GM18861 (cell line): Measurements from ENCODE around the gene COX6A2.
"Not testable (repeated sequence)": the region's sequence is repeated elsewhere in the genome, so short reads cannot be mapped to it uniquely, and the experiment has no call there.

Experiments used
- ATAC-seq: cut with Tn5 transposase; IDR thresholded peaks from one replicate; pipeline ENCODE4 v1.9.1; 2021; ENCODE audit not compliant: unreplicated experiment

The COX6A2 gene

GRCh38 chr16:31461921-31462804 is 34.0 kb upstream of the COX6A2 start:
- ATAC-seq, result no peak

DNA sequence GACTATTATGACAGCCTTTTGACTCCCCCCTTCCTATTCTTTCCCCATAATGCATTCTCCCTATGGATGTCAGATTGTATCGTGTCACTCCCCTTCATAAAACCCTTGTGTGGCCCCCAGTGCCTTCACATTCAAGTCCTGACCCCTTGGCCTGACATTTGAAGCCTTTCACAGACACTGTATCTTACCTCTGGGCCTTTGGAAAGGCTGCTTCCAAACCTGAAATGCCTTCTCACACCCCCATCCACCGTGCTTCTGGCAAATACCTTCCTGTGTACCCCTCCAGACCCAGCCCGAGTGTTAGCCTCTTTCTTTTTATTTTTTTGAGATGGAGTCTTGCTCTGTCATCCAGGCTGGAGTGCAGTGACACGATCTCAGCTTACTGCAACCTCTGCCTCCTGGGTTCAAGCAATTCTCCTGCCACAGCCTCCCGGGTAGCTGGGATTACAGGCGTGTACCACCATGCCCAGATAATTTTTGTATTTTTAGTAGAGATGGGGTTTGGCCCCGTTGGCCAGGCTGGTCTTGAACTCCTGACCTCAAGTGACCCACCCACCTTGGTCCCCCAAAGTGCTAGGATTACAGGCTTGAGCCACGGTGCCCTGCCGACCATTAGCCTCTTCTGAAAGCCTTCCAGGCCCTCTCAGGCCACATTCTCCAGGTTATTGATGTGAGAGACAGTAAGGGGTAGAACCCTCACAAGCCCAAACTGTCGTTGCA is 33.2 kb upstream of the COX6A2 start:
- ATAC-seq, result no peak

DNA sequence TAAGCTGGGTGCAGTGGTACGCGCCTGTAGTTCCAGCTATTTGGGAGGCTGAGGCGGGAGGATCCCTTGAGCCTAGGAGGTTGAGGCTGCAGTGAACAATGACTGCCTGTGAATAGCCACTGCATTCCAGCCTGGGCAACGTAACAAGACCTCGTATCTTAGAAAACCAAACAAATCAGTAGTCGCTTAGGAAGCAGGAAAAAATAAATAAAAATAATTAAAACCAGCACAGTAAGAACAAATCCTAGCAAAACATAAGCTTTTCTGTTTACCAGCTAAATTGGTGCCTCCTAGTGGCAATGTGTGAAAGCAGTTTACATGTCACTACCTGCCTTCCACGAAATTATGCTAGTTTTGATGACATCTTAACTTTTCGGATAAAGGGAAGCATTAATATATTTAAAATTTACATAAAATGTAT is 32.4 kb upstream of the COX6A2 start:
- no peak for ATAC-seq

- peak; percentile 54 for ATAC-seq
Measured at GRCh38 chr16:31459687-31460581, 31.8 kb upstream of the COX6A2 start.

- ATAC-seq, result peak; percentile 62
Measured at GRCh38 chr16:31458844-31459686, 30.9 kb upstream of the COX6A2 start, which contains the start of gene ARMC5. TSS of gene ARMC5 (plus strand) at chr16:31459501. CDS start at chr16:31459525, 24 bp downstream.

GRCh38 chr16:31458073-31458843 is 30.1 kb upstream of the COX6A2 start:
- ATAC-seq, result no peak

- ATAC-seq, result no peak
Measured at GRCh38 chr16:31456988-31457360, 28.8 kb upstream of the COX6A2 start.

DNA sequence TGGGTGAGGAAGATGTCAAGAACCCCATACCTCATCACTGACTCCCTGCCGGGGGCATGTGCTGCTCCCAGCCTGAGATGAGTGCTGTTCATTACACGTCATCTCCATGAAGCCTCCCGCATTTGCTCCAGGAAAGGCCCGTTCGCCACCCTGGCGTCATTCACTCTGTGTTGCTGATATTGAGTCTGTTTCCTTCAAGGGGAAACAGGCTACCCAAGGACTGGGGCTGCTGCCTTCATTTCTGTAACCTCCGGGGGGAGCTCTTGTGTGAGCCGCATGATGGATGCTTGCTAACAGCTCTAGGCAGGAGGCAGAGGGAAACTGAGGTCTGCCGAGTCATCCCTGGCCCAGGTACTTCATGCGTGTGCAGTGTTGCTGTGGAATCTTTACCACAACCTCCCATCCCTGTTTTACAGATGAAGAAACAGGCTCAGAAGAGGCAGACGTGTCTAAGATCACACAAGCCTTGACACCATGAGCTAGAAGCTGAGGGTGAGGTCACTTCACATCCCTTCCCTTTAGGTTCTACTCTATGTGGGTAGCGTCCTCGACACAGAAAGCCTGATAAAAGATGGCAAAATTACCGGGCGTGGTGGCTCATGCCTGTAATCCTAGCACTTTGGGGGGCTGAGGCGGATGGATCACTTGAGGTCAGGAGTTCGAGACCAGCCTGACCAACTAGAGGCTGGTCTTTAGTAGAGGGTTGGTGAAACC is 27.6 kb upstream of the COX6A2 start:
- no peak for ATAC-seq

GRCh38 chr16:31453255-31454204 is 25.4 kb upstream of the COX6A2 start:
- ATAC-seq, result no peak

- ATAC-seq, result no peak
Measured at GRCh38 chr16:31452631-31453106, 24.5 kb upstream of the COX6A2 start.

DNA sequence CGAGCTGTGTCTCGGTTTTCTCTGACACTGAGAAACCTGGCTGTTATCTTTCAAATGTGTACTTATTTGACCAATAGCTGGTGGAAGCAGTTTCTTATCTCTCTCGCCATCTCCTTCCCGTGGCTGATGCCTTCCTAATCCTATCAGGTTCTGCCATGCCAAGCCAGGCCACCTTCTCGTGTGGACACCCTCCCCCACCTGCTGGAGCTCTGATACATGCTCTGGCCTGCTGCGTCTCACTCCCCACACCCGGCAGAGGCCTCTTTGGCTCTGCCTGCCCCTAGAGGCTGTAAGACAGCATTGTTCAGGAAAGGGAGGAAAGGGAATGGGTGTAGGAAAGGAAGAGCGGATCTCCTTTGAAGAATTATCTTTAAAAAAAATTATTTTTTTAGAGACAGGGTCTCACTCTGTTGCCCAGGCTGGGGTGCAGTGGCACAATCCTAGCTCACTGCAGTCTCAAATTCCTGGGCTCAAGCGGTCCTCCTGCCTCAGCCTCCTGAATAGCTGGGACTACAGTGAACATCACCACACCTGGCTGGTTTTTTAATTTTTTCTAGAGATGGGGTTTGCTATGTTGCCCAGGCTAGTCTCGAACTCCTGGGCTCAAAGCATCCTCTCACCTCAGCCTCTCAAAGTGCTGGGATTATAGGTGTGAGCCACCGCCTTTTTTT is 23.7 kb upstream of the COX6A2 start:
- no peak for ATAC-seq

- no peak for ATAC-seq
Measured at GRCh38 chr16:31451201-31451600, 23.0 kb upstream of the COX6A2 start.

DNA sequence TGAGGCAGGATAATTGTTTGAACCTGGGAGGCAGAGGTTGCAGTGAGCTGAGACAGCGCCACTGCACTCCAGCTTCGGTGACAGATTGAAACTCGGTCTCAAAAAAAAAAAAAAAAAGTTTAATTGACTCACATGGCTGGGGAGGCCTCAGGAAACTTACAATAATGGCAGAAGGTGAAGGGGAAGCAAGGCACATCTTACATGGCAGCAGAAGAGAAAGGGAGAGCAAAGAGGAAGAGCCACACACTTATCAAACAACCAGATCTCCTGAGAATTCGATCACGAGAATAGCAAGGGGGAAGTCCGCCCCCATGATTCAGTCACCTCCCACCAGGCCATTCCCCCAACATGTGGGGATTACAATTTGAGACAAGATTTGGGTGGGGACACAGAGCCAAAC is 17.8 kb upstream of the COX6A2 start:
- ATAC-seq, result not testable (repeated sequence)

- no peak for ATAC-seq
Measured at GRCh38 chr16:31441956-31442355, 13.8 kb upstream of the COX6A2 start.

GRCh38 chr16:31440516-31441184 is 12.5 kb upstream of the COX6A2 start:
- ATAC-seq, result no peak

DNA sequence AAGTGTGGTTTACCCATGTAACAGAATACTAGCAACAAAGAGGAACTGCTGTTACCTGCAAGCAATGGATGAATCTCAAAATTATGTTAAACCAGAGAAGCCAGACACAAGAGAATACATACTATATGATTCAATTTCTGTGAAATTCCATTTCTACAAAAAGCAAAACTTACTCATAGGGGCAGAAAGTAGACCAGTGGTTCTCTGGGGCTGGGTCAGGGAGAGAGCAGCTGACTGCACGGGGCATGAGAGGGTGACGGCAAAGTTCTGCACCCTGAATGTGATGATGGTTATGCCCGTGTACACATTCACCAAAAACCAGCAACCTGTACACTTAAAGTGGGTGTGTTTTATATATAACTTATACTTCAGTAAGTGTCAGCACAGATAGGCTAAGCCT is 11.4 kb upstream of the COX6A2 start:
- ATAC-seq, result no peak
